GM12878 (cell line): ENCODE measurements around the gene IHH.

Source experiments
- EZH2 ChIP-seq: IDR thresholded peaks from 2 replicates; pipeline ENCODE4 v1.6.1; 2012; ENCODE audit warnings: low read depth, mild to moderate bottlenecking, control low read depth, inconsistent platforms, low read length, borderline replicate concordance; ENCODE audit not compliant: control insufficient read depth
- ZNF274 ChIP-seq: IDR thresholded peaks from one replicate; pipeline ENCODE4 v1.8.0; 2011; ENCODE audit not compliant: insufficient read length, insufficient read depth
- TF ChIP-seq, protein P1 (sequence below), 3 experiments: IDR thresholded peaks in 2 of 3; conservative IDR thresholded peaks in 1 of 3; 2 replicates each; pipeline ENCODE4 v1.5.1; 2011; ENCODE audit warnings: low read depth in 3 of 3, low read length in 3 of 3, mild to moderate bottlenecking in 3 of 3, control low read depth in 2 of 3, moderate library complexity in 2 of 3, inconsistent platforms in 1 of 3, mixed read lengths in 1 of 3; ENCODE audit not compliant: control insufficient read depth in 2 of 3, insufficient read depth in 1 of 3; ENCODE audit errors: extremely low read depth in 1 of 3
- TF ChIP-seq, protein P2 (sequence below): fragments of 450-650 bp; IDR thresholded peaks from 2 replicates; pipeline ENCODE4 v1.6.1; 2017; ENCODE audit warnings: borderline replicate concordance

DNA sequence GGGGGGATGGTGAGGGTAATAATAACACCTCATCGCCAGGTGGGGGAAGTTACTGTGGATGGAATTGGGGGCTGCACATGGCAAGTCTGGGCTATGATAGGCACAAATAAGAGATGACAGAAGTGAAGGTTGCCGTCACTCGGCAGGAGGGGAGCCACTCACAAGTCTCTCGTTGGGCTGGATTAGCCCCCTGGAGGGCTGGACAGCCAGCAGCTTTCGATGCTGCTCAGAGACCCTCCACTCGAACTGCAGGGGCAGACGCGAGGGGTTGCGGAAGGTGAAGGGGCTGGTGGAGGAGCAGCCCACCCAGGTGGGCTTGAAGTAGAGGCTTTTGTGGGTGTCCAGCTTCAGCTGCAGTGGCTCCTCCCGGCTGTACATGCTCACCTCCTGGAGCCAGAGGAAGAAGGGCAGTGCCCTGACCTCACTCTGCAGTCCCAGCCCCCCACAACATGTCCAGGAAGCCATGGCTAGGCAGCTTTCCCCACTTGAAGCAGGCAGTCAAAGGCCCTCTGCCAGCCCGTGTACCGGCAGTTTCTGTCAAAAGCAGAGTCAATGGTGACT lies 37.6 kb downstream of the IHH start:
- TF ChIP-seq, protein P1, sequence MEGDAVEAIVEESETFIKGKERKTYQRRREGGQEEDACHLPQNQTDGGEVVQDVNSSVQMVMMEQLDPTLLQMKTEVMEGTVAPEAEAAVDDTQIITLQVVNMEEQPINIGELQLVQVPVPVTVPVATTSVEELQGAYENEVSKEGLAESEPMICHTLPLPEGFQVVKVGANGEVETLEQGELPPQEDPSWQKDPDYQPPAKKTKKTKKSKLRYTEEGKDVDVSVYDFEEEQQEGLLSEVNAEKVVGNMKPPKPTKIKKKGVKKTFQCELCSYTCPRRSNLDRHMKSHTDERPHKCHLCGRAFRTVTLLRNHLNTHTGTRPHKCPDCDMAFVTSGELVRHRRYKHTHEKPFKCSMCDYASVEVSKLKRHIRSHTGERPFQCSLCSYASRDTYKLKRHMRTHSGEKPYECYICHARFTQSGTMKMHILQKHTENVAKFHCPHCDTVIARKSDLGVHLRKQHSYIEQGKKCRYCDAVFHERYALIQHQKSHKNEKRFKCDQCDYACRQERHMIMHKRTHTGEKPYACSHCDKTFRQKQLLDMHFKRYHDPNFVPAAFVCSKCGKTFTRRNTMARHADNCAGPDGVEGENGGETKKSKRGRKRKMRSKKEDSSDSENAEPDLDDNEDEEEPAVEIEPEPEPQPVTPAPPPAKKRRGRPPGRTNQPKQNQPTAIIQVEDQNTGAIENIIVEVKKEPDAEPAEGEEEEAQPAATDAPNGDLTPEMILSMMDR (IDR thresholded peaks at IDR 0.05 in 2 of 3, conservative IDR thresholded peaks at IDR 0.05 in 1 of 3; ENCODE audit: control insufficient read depth in 2 of 3, extremely low read depth in 1 of 3, insufficient read depth in 1 of 3, low read depth in 3 of 3, low read length in 3 of 3), result no peak
- TF ChIP-seq, protein P2, sequence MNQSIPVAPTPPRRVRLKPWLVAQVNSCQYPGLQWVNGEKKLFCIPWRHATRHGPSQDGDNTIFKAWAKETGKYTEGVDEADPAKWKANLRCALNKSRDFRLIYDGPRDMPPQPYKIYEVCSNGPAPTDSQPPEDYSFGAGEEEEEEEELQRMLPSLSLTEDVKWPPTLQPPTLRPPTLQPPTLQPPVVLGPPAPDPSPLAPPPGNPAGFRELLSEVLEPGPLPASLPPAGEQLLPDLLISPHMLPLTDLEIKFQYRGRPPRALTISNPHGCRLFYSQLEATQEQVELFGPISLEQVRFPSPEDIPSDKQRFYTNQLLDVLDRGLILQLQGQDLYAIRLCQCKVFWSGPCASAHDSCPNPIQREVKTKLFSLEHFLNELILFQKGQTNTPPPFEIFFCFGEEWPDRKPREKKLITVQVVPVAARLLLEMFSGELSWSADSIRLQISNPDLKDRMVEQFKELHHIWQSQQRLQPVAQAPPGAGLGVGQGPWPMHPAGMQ, result no peak
- TF ChIP-seq EZH2 (no peak), ZNF274 (no peak)
